GM12892 (cell line): ENCODE results near the gene EFEMP2.
"Not testable (repeated sequence)": the region's sequence is repeated elsewhere in the genome, so short reads cannot be mapped to it uniquely, and the experiment has no call there.

Experiments used
- DNase-seq: peaks from one replicate; pipeline ENCODE4 v3.0.0; 2011; ENCODE audit not compliant: insufficient read length
- FAIRE-seq: peaks from 2 replicates; lab custom pipeline; 2011; peaks lifted over from hg19 to GRCh38; lab: Jason Lieb, UNC
- POLR2A ChIP-seq: IDR thresholded peaks from 2 replicates; pipeline ENCODE4 v1.6.1; 2011; ENCODE audit warnings: low read depth, low read length, control low read depth
- POLR2AphosphoS5 ChIP-seq: IDR thresholded peaks from 2 replicates; pipeline ENCODE4 v1.6.1; 2011; ENCODE audit warnings: low read depth, low read length, control low read depth
- TAF1 ChIP-seq: IDR thresholded peaks from 2 replicates; pipeline ENCODE4 v1.6.1; 2011; ENCODE audit warnings: low read depth, mild to moderate bottlenecking, control low read depth, low read length, borderline replicate concordance

Gene EFEMP2

DNA sequence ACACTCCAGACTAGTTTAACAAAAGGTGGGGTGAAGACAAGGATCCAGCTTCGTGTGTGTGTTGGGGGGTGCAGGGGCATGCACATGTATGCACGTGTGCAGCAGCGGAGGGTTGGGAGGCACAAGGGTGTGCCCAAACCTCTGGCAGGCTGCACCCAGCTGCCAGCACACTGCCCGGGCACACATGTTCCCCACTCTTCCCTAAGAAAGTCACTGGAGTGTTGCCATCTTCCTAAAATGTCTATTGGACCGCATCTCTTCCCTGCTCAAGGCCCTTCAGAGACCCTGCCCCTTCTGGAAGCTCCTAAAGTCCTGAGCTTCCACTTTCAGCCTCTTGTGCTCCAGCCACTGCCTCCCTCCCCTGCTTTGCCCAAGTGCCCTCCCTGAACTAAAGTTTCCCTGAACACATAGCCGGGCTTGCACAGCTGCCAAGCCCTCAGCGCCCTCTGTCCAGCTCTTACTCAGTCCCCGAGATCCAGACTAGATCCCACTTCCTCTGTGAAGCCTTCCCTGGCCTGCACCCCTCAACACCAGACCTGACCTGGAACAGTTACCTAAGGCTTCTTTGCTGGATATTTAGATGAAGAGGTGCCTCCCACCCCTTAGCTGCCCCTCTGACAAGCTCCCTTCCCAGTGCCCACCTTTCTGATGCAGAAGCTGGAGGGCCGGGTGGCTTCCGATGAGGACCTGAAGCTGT is 20.6 kb downstream of the EFEMP2 start:
- no peak for FAIRE-seq
- TF ChIP-seq POLR2A (peak; percentile 48), POLR2AphosphoS5 (peak; percentile 52), TAF1 (no peak)
- DNase-seq: no peak

DNA sequence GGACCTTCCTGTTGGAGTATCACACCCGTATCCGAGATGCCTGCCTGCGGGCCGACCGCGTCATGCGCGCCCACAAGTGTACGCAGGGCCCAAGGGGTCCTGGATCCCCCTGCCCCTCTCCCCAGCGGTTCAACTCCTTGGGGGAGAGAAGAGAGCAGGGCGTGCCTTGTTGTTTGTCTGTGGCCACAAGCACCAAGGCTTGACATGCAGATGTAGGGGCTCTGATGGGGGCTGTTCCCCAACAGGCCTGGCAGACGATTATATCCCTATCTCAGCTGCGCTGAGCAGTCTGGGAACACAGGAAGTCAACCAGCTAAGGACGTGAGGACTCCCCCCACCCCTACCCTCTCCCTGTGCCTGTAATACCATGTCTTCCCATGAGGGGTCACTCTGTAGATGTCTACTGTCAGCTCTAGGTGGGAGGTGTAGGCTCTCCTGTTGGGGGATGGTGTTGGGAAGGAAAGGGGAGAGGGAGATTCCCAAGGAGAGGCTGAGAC is 21.5 kb downstream of the EFEMP2 start:
- DNase-seq (no peak), FAIRE-seq (no peak)
- TF ChIP-seq POLR2AphosphoS5 (peak; percentile 36), TAF1 (no peak)

GRCh38 chr11:65850217-65851082 is 22.1 kb downstream of the EFEMP2 start:
- TF ChIP-seq POLR2A: no peak
- no peak for TF ChIP-seq TAF1
- no peak; the same call in 1 of the 2 replicates for TF ChIP-seq POLR2AphosphoS5
- FAIRE-seq: no peak
- no peak for DNase-seq

DNA sequence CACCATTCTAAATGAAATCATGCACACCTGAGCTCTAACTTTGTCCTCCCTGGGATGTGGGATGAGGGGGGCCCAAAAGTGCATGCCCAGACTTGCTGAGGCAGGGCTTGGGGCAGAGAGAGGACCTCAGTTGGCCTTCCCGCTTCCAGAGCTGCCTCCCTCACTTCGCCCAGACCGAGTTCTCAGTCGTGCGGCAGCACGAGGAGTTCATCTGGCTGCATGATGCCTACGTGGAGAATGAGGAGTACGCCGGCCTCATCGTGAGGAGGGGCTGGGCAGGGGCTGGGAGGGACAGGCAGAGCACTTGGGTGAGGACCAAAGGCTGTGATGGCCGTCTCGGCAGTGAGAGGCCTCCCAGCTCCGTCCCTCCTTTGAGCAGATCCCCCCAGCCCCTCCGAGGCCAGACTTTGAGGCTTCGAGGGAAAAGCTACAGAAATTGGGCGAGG is 22.8 kb downstream of the EFEMP2 start:
- TF ChIP-seq TAF1 (no peak), POLR2A (no peak), POLR2AphosphoS5 (no peak; the same call in 1 of the 2 replicates)
- FAIRE-seq (no peak), DNase-seq (no peak)

- FAIRE-seq (no peak), DNase-seq (no peak)
- TF ChIP-seq POLR2AphosphoS5 (no peak), TAF1 (no peak), POLR2A (no peak)
Observed at GRCh38 chr11:65849366-65849765, 23.2 kb downstream of the EFEMP2 start.

DNA sequence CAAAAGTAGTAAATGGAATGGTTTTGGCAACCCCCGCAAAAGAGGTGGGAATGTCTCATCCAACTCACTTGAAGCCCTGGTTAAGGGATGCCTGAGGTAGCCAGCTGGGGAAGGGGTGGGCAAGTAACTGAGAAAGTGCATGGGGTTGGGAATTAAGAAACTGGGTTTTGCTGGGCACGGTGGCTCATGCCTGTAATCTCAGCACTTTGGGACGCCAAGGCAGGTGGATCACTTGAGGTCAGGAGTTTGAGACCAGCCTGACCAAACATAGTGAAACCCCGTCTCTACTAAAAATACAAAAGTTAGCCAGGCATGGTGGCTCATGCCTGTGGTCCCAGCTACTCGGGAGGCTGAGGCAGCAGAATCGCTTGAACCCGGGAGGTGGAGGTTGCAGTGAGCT is 23.9 kb downstream of the EFEMP2 start:
- not testable (repeated sequence) for DNase-seq, FAIRE-seq

DNA sequence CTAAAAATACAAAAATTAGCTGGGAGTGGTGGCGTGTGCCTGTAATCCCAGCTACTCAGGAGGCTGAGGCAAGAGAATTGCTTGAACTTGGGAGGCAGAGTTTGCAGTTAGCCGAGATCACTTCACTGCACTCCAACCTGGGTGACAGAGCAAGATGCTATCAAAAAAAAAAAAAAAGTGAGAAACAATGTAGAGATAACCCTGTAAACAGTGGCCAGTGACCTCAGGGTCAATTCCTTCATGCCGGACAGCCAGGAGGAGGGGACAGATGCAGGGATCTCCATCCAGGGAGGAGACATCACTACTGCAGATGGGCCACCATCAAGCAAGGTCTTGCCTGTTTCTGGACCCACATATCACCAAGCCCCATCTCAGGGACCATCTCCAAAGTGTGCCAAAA is 24.9 kb downstream of the EFEMP2 start:
- FAIRE-seq (no peak), DNase-seq (no peak)
- no peak for TF ChIP-seq POLR2A
- TF ChIP-seq POLR2AphosphoS5: no peak
- TF ChIP-seq TAF1: no peak

- FAIRE-seq (no peak), DNase-seq (no peak)
- TF ChIP-seq POLR2A (no peak), TAF1 (no peak), POLR2AphosphoS5 (no peak)
Observed at GRCh38 chr11:65844231-65844872, 28.2 kb downstream of the EFEMP2 start.

DNA sequence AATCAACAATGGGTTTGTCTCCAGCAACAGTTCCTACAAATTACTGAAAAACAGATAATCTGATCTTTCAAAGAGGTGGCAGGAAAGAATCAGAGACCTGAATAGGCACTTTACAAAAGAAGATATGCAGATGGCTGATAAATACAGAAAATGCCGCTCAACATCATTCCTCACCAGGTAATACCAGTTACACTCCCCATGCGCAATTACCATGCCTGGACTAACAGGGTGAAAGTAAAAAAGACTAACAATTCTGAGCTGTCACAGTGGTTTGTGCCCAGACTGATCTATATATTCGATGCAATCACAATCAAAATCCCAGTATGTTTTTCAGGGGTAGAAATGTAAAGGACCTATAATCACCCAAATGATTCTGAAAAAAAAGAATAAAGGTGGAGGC is 28.8 kb downstream of the EFEMP2 start:
- FAIRE-seq: no peak
- TF ChIP-seq POLR2AphosphoS5 (no peak), POLR2A (no peak), TAF1 (no peak)
- no peak for DNase-seq

DNA sequence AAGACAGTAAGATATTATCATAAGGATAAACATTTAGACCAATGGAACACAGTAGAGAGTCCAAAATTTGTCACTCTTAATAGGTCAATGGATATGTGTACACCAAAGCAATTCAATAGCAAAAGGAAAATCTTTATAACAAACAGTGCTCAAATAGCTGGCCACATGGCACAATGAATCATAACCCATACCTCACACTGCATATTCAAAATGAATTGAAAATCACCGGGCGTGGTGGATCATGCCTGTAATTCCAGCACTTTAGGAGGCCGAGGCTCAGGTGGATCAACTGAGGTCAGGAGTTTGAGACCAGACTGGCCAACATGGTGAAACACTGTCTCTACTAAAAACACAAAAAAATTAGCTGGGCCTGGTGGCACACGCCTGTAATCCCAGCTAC is 30.5 kb downstream of the EFEMP2 start:
- TF ChIP-seq TAF1: no peak
- TF ChIP-seq POLR2A: no peak
- no peak for TF ChIP-seq POLR2AphosphoS5
- no peak for DNase-seq
- peak; percentile 24 for FAIRE-seq

DNA sequence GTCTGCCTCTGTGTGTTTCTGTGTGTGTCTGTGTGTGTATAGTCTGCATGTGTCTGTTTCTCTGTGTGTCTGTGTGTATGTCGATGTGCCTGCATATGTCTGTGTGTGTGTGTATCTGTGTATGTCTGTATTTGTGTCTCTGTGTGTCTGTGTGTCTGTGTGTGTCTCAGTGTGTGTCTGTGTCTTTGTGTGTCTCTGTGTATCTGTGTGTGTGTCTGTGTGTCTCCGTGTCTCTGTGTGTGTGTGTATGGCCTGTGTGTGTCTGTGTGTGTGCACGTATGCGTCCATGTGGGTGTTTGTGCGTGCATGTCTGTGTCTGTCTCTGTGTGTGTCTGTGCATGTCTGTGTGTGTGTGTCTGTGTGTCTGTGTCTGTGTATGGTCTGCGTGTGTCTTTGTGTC is 38.4 kb downstream of the EFEMP2 start:
- FAIRE-seq (no peak), DNase-seq (no peak)
- no peak for TF ChIP-seq TAF1
- no peak for TF ChIP-seq POLR2AphosphoS5
- TF ChIP-seq POLR2A: no peak
